Prostate gland (tissue), 2 donors: Measurements from ENCODE around the gene RBM38. TPM values are rescaled to one million over a fixed set of nuclear protein-coding genes. Genes with fewer than 3 reads are reported as not detected.

Experiments
- DNase-seq: peaks from one replicate; pipeline ENCODE4 v3.0.0-alpha.2; 2019; ENCODE audit warnings: low spot score
- H3K27ac ChIP-seq, 2 donors: fragments of 200-600 bp; sonication (generic); 2 replicates each; pipeline ENCODE4 v1.5.1; 2017 to 2019
- H3K27me3 ChIP-seq: fragments of 200-600 bp; sonication (generic); replicated peaks from 2 replicates; pipeline ENCODE4 v1.5.1; 2019; ENCODE audit not compliant: insufficient read depth
- H3K36me3 ChIP-seq, 2 donors: fragments of 200-600 bp; sonication (generic); 1 replicate in 1 of 2; 2 replicates in 1 of 2; pipeline versions ENCODE4 v1.5.1 to v1.8.1; 2017 to 2019
- H3K4me1 ChIP-seq: fragments of 200-600 bp; sonication (generic); replicated peaks from 2 replicates; pipeline ENCODE4 v1.5.1; 2019
- H3K4me3 ChIP-seq, 2 donors: fragments of 200-600 bp; sonication (generic); 2 replicates each; pipeline ENCODE4 v1.5.1; 2017 to 2019
- H3K9me3 ChIP-seq: fragments of 200-600 bp; sonication (generic); 2 replicates; pipeline ENCODE4 v1.5.1; 2017
- CTCF ChIP-seq, 4 experiments: fragments of 200-600 bp in 2 of 4; fragments of 450-650 bp in 2 of 4; sonication (generic) in 2 of 4; IDR thresholded peaks; 1 replicate in 3 of 4; 2 replicates in 1 of 4; pipeline ENCODE4 v1.5.1; 2016 to 2019; ENCODE audit warnings: antibody characterized with exemption in 4 of 4, mild to moderate bottlenecking in 2 of 4, moderate library complexity in 2 of 4
- POLR2A ChIP-seq: fragments of 450-650 bp; IDR thresholded peaks from one replicate; pipeline ENCODE4 v1.6.1; 2016; ENCODE audit warnings: antibody characterized with exemption, mild to moderate bottlenecking
- POLR2AphosphoS5 ChIP-seq: sonication (generic); formaldehyde crosslinking; IDR thresholded peaks from one replicate; pipeline ENCODE4 v1.6.1; 2017; ENCODE audit warnings: antibody characterized with exemption
- WGBS: methylation state at CpG from one replicate; pipeline ENCODE4 v1.1.5; 2018; 5-methylcytosine and 5-hydroxymethylcytosine counted together
- intact Hi-C: fragments of 100-400 bp; cut with DNase I; formaldehyde crosslinking; loops from one replicate; pipeline ENCODE4 v1.14.2; 2022
- total RNA-seq, 2 donors: library from RNA; depleted of rRNA; stranded (reverse); fragments of >200 nt; gene quantifications; one replicate each; pipeline ENCODE4 v1.1.0, GENCODE V29; 2016

The RBM38 gene
- total RNA-seq, 2 donors from 2014 or later = 29.9 to 104 TPM

- Histone ChIP-seq H3K36me3 (peaks cover 0 to 6% of the 10 kb centered on the region in 2 donors), H3K4me3 (no peak overlapping the region), H3K4me1 (no peaks in the 10 kb centered on the region), H3K9me3 (no peaks in the 10 kb centered on the region), H3K27me3 (no peaks in the 10 kb centered on the region), H3K27ac (no peak overlapping the region)
- DNase-seq = no peak
- TF ChIP-seq CTCF (IDR thresholded peaks at IDR 0.05) (no peak), POLR2AphosphoS5 (no peak), POLR2A (no peak)
- 82% methylated on average over 10 of the region's 10 CpGs for WGBS
- intact Hi-C loops = no loop called here
Observed at GRCh38 chr20:57403216-57403615, 12.0 kb downstream of the RBM38 start.

- 89% methylated on average over 11 of the region's 11 CpGs for WGBS
- peaks cover 0 to 6% of the 10 kb centered on the region in 2 donors for H3K36me3 ChIP-seq
- DNase-seq = no peak
- no peak for TF ChIP-seq POLR2A
- TF ChIP-seq POLR2AphosphoS5 = no peak
- TF ChIP-seq CTCF (IDR thresholded peaks at IDR 0.05) = no peak
- no peaks in the 10 kb centered on the region for H3K27me3 ChIP-seq
- H3K9me3 ChIP-seq = no peaks in the 10 kb centered on the region
- no peak overlapping the region for H3K27ac ChIP-seq
- intact Hi-C loops = no loop called here
- H3K4me3 ChIP-seq = no peak overlapping the region
- H3K4me1 ChIP-seq = no peaks in the 10 kb centered on the region
Observed at GRCh38 chr20:57404006-57404405, 12.8 kb downstream of the RBM38 start.

GRCh38 chr20:57404419-57405072 lies 13.3 kb downstream of the RBM38 start:
- no peak overlapping the region for H3K4me3 ChIP-seq
- peaks cover 0 to 6% of the 10 kb centered on the region in 2 donors for H3K36me3 ChIP-seq
- intact Hi-C loops = no loop called here
- no peaks in the 10 kb centered on the region for H3K4me1 ChIP-seq
- H3K27me3 ChIP-seq = no peaks in the 10 kb centered on the region
- 85% methylated on average over 22 of the region's 22 CpGs for WGBS
- DNase-seq = no peak
- no peaks in the 10 kb centered on the region for H3K9me3 ChIP-seq
- TF ChIP-seq CTCF (IDR thresholded peaks at IDR 0.05) = no peak
- no peak for TF ChIP-seq POLR2AphosphoS5
- no peak for TF ChIP-seq POLR2A
- no peak overlapping the region for H3K27ac ChIP-seq

GRCh38 chr20:57405236-57406016 lies 14.2 kb downstream of the RBM38 start:
- no peak overlapping the region for H3K4me3 ChIP-seq
- TF ChIP-seq POLR2AphosphoS5 = no peak
- TF ChIP-seq POLR2A = no peak
- TF ChIP-seq CTCF (IDR thresholded peaks at IDR 0.05) = no peak
- no peak overlapping the region for H3K27ac ChIP-seq
- no peaks in the 10 kb centered on the region for H3K4me1 ChIP-seq
- no peak for DNase-seq
- H3K27me3 ChIP-seq = no peaks in the 10 kb centered on the region
- peaks cover 0 to under 1% of the 10 kb centered on the region in 2 donors for H3K36me3 ChIP-seq
- H3K9me3 ChIP-seq = no peaks in the 10 kb centered on the region
- WGBS = 84% methylated on average over 18 of the region's 18 CpGs
- intact Hi-C loops = no loop called here

- no peak for TF ChIP-seq CTCF (IDR thresholded peaks at IDR 0.05)
- no peak for TF ChIP-seq POLR2A
- no peak for TF ChIP-seq POLR2AphosphoS5
Observed at GRCh38 chr20:57407541-57407956, 16.4 kb downstream of the RBM38 start.

More at GRCh38 chr20:57407541-57407956, 16.4 kb downstream of the RBM38 start:
- no peaks in the 10 kb centered on the region for H3K27me3 ChIP-seq
- H3K4me3 ChIP-seq = no peak overlapping the region
- H3K4me1 ChIP-seq = no peaks in the 10 kb centered on the region
- intact Hi-C loops = no loop called here
- no peak for DNase-seq
- H3K9me3 ChIP-seq = no peaks in the 10 kb centered on the region
- no peaks in the 10 kb centered on the region for H3K36me3 ChIP-seq
- H3K27ac ChIP-seq = no peak overlapping the region
- WGBS = 83% methylated on average over 29 of the region's 29 CpGs
